GM19351 (cell line): ENCODE results near the gene PPP1R15A.
"Not testable (repeated sequence)": the region's sequence is repeated elsewhere in the genome, so short reads cannot be mapped to it uniquely, and the experiment has no call there.

Experiments
- ATAC-seq: cut with Tn5 transposase; IDR thresholded peaks from one replicate; pipeline ENCODE4 v1.9.1; 2021; ENCODE audit warnings: mild to moderate bottlenecking, moderate library complexity; ENCODE audit not compliant: unreplicated experiment

PPP1R15A gene

DNA sequence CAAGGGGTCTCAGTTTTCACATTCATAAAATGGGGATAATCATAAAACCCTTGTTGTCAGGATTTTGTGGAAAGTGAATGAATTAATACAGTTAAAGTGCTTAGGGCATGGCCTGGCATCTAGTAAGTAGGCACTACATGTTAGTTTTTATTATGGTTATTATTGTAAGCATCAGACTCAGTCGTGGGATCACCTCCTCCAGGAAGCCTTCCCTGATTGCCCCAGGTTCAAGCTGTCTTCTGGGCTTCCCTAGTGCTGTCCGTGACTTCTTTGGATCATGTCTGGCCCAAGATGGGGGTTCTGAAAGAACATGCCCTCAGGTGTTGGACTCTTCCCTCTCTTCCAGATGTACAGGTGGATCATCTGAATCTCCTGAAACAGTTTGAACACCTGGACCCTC is 38.6 kb downstream of the PPP1R15A start:
- ATAC-seq: no peak

DNA sequence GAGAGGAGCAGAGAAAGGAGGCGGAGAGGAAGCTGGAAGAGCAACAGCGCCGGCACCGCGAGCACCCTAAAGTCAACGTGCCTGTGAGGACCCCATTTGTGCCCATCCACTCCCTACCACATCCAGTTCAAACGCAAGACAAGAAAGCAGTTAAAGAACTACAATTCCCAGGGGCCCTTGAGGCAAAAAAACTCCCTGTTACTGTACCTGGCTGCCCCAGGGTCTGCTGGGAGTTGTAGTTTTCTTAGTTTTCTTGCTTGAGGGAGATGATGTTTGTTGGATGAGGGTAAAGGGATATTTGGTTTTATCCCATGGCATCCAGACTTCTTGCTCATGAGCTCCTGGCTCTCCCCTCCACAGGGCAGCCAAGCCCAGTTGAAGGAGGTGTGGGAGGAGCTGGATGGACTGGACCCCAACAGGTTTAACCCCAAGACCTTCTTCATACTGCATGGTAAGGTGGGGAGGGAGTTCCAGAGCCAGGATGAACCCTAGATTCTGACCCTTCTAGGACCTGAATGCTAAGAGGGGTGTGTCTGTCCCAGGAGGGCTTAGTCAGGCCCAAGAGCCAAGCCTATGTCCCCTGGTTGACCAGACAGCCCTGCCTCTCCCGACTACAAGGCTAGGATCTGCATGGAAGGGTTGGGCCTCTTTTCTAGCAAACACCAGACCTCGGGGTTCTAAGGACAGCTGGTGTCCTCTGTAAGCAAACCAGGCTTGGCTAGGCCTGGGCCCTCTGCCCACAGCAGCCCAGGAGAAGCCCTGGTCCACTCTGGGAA is 41.1 kb downstream of the PPP1R15A start:
- no peak for ATAC-seq

GRCh38 chr19:48914181-48914580 is 42.0 kb downstream of the PPP1R15A start:
- ATAC-seq: no peak

GRCh38 chr19:48915757-48916156 is 43.5 kb downstream of the PPP1R15A start:
- ATAC-seq: no peak

DNA sequence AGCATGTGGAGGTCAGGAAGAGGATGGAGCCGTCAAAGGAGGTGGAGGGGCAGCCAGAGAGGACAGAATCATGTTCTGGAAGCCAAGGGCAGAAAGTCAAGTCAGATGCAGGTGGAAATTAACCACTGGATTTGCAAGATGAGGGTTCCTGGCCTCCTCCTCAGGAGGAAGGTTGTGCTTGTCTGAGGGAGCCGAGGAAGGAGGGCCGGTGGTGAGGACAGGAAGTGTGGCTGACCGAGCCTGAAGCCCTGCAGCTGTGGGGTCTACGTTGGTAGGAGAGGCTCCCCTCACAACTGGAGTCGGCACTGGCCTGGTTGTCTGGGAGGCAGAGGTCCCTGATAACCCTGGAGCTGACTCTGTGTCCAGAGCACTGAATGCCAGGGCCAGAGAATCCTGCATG is 45.9 kb downstream of the PPP1R15A start:
- no peak for ATAC-seq

- no peak for ATAC-seq
Observed at GRCh38 chr19:48918801-48919247, 46.6 kb downstream of the PPP1R15A start.

GRCh38 chr19:48919271-48919670 is 47.0 kb downstream of the PPP1R15A start:
- ATAC-seq: not testable (repeated sequence)

GRCh38 chr19:48920949-48921348 is 48.7 kb downstream of the PPP1R15A start:
- no peak for ATAC-seq

GRCh38 chr19:48921721-48922500 is 49.7 kb downstream of the PPP1R15A start:
- no peak for ATAC-seq

GRCh38 chr19:48922548-48923490 is 50.6 kb downstream of the PPP1R15A start:
- no peak for ATAC-seq

GRCh38 chr19:48925240-48925843 is 53.1 kb downstream of the PPP1R15A start:
- no peak for ATAC-seq
